Lower leg skin (tissue), 3 donors: ENCODE data around the gene SPIRE1.

Experiments
- CTCF ChIP-seq, 3 donors: fragments of 450-650 bp; IDR thresholded peaks; one replicate each; pipeline ENCODE4 v1.5.1; 2016; ENCODE audit warnings: antibody characterized with exemption in 3 of 3, mild to moderate bottlenecking in 3 of 3, moderate library complexity in 2 of 3
- POLR2A ChIP-seq, 2 donors: fragments of 450-650 bp; IDR thresholded peaks; one replicate each; pipeline ENCODE4 v1.6.1; 2016 to 2017; ENCODE audit warnings: antibody characterized with exemption in 2 of 2, mild to moderate bottlenecking in 1 of 2, moderate library complexity in 1 of 2

- TF ChIP-seq CTCF (IDR thresholded peaks at IDR 0.05) (no peak), POLR2A (IDR thresholded peaks at IDR 0.05) (no peak)
These were observed 248.4 kb downstream of the SPIRE1 start for GRCh38 chr18:12409469-12409868.
